ENCODE measurements around the gene SLC44A2. TPM values are rescaled to one million over a fixed set of nuclear protein-coding genes. Genes with fewer than 3 reads are reported as not detected.

The SLC44A2 gene
- total and polyA plus RNA-seq, 2 experiments from 2014 or later = 43.2 to 65.0 TPM

DNA sequence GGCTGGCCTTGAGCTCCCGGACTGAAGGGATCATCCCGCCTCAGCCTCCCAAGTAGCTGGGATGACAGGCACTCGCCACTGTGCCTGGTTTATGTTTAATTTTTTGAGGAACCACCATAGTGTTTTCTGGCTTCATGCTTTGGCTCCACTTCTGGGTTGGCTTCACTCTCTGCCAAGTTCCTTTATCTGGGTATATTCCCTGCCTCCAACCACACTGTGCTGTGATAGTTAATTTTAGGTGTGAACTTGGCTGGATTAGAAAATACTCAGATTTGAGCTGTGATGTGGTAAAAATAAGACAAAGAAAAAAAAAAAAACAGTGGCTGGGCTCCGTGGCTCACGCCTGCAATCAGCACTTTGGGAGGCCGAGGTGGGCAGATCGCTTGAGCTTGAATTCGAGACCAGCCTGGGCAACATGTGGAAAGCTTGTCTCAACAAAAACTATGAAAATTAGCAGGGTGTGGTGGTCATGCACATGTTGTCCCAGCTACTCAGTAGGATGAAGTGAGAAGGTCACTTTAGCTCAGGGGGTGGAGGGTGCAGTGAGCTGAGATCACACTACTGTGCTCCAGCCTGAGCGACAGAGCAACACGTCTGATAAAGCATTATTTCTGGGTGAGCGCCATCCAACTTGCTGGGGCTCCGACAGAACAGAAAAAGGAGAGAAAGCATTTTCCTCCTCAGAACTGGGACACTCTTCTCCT, 21.3 kb downstream of the SLC44A2 start:
- Histone ChIP-seq H3K4me2 (no peak overlapping the region), H2AFZ (no peak overlapping the region), H3K4me1 (ENCODE audit: insufficient read depth) (peaks cover 19% of the 10 kb centered on the region), H3F3A (replicated peaks; ENCODE audit: low read depth) (peaks cover 17% of the 10 kb centered on the region; the same call in 1 of the 2 replicates), H3K4me3 (no peak overlapping the region), H4K20me1 (replicated peaks; ENCODE audit: insufficient read depth) (0 out of 2 replicates have a peak, but pooled peaks cover 3% of the 10 kb centered on the region), H3K79me2 (replicated peaks; ENCODE audit: insufficient read depth) (0 out of 2 replicates have a peak, but pooled peaks cover under 1% of the 10 kb centered on the region), H3K27me3 (ENCODE audit: insufficient read depth) (no peaks in the 10 kb centered on the region), H3K36me3 (ENCODE audit: insufficient read depth) (peaks cover 6% of the 10 kb centered on the region; the same call in 1 of the 2 replicates), H3K9me2 (ENCODE audit: insufficient read depth) (no peaks in the 10 kb centered on the region), H3K27ac (ENCODE audit: low read depth) (no peak overlapping the region)
- H3K4me1 Mint-ChIP-seq = peaks cover 31% of the 10 kb centered on the region
- no peaks in the 10 kb centered on the region for H3K9me3 Mint-ChIP-seq
- TF ChIP-seq JUNB (IDR thresholded peaks at IDR 0.05; ENCODE audit: unreplicated experiment) (no peak), POLR2AphosphoS5 (IDR thresholded peaks at IDR 0.05; ENCODE audit: low read depth) (no peak), STAT1 (IDR thresholded peaks at IDR 0.05; ENCODE audit: unreplicated experiment) (no peak), CREB1 (CRISPR knock-in tag; IDR thresholded peaks at IDR 0.05; ENCODE audit: low read depth) (no peak), ZNF331 (CRISPR knock-in tag; IDR thresholded peaks at IDR 0.05; ENCODE audit: low read depth) (no peak), ZNF114 (CRISPR knock-in tag; IDR thresholded peaks at IDR 0.05) (no peak), NANOG (IDR thresholded peaks at IDR 0.05; ENCODE audit: borderline replicate concordance) (no peak), EZH2 (IDR thresholded peaks at IDR 0.05; ENCODE audit: low read depth, unreplicated experiment) (no peak), EZH2phosphoT487 (IDR thresholded peaks at IDR 0.05; ENCODE audit: unreplicated experiment) (no peak)
- TF ChIP-seq, protein P1, sequence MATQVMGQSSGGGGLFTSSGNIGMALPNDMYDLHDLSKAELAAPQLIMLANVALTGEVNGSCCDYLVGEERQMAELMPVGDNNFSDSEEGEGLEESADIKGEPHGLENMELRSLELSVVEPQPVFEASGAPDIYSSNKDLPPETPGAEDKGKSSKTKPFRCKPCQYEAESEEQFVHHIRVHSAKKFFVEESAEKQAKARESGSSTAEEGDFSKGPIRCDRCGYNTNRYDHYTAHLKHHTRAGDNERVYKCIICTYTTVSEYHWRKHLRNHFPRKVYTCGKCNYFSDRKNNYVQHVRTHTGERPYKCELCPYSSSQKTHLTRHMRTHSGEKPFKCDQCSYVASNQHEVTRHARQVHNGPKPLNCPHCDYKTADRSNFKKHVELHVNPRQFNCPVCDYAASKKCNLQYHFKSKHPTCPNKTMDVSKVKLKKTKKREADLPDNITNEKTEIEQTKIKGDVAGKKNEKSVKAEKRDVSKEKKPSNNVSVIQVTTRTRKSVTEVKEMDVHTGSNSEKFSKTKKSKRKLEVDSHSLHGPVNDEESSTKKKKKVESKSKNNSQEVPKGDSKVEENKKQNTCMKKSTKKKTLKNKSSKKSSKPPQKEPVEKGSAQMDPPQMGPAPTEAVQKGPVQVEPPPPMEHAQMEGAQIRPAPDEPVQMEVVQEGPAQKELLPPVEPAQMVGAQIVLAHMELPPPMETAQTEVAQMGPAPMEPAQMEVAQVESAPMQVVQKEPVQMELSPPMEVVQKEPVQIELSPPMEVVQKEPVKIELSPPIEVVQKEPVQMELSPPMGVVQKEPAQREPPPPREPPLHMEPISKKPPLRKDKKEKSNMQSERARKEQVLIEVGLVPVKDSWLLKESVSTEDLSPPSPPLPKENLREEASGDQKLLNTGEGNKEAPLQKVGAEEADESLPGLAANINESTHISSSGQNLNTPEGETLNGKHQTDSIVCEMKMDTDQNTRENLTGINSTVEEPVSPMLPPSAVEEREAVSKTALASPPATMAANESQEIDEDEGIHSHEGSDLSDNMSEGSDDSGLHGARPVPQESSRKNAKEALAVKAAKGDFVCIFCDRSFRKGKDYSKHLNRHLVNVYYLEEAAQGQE (IDR thresholded peaks at IDR 0.05; ENCODE audit: unreplicated experiment) = no peak
- TF ChIP-seq, protein P2, sequence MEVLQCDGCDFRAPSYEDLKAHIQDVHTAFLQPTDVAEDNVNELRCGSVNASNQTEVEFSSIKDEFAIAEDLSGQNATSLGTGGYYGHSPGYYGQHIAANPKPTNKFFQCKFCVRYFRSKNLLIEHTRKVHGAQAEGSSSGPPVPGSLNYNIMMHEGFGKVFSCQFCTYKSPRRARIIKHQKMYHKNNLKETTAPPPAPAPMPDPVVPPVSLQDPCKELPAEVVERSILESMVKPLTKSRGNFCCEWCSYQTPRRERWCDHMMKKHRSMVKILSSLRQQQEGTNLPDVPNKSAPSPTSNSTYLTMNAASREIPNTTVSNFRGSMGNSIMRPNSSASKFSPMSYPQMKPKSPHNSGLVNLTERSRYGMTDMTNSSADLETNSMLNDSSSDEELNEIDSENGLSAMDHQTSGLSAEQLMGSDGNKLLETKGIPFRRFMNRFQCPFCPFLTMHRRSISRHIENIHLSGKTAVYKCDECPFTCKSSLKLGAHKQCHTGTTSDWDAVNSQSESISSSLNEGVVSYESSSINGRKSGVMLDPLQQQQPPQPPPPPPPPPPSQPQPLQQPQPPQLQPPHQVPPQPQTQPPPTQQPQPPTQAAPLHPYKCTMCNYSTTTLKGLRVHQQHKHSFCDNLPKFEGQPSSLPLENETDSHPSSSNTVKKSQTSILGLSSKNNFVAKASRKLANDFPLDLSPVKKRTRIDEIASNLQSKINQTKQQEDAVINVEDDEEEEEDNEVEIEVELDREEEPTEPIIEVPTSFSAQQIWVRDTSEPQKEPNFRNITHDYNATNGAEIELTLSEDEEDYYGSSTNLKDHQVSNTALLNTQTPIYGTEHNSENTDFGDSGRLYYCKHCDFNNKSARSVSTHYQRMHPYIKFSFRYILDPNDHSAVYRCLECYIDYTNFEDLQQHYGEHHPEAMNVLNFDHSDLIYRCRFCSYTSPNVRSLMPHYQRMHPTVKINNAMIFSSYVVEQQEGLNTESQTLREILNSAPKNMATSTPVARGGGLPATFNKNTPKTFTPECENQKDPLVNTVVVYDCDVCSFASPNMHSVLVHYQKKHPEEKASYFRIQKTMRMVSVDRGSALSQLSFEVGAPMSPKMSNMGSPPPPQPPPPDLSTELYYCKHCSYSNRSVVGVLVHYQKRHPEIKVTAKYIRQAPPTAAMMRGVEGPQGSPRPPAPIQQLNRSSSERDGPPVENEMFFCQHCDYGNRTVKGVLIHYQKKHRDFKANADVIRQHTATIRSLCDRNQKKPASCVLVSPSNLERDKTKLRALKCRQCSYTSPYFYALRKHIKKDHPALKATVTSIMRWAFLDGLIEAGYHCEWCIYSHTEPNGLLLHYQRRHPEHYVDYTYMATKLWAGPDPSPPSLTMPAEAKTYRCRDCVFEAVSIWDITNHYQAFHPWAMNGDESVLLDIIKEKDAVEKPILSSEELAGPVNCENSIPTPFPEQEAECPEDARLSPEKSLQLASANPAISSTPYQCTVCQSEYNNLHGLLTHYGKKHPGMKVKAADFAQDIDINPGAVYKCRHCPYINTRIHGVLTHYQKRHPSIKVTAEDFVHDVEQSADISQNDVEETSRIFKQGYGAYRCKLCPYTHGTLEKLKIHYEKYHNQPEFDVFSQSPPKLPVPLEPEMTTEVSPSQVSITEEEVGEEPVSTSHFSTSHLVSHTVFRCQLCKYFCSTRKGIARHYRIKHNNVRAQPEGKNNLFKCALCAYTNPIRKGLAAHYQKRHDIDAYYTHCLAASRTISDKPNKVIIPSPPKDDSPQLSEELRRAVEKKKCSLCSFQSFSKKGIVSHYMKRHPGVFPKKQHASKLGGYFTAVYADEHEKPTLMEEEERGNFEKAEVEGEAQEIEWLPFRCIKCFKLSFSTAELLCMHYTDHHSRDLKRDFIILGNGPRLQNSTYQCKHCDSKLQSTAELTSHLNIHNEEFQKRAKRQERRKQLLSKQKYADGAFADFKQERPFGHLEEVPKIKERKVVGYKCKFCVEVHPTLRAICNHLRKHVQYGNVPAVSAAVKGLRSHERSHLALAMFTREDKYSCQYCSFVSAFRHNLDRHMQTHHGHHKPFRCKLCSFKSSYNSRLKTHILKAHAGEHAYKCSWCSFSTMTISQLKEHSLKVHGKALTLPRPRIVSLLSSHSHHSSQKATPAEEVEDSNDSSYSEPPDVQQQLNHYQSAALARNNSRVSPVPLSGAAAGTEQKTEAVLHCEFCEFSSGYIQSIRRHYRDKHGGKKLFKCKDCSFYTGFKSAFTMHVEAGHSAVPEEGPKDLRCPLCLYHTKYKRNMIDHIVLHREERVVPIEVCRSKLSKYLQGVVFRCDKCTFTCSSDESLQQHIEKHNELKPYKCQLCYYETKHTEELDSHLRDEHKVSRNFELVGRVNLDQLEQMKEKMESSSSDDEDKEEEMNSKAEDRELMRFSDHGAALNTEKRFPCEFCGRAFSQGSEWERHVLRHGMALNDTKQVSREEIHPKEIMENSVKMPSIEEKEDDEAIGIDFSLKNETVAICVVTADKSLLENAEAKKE (CRISPR knock-in tag; IDR thresholded peaks at IDR 0.05) = no peak
- TF ChIP-seq, protein P3, sequence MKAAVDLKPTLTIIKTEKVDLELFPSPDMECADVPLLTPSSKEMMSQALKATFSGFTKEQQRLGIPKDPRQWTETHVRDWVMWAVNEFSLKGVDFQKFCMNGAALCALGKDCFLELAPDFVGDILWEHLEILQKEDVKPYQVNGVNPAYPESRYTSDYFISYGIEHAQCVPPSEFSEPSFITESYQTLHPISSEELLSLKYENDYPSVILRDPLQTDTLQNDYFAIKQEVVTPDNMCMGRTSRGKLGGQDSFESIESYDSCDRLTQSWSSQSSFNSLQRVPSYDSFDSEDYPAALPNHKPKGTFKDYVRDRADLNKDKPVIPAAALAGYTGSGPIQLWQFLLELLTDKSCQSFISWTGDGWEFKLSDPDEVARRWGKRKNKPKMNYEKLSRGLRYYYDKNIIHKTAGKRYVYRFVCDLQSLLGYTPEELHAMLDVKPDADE (IDR thresholded peaks at IDR 0.05) = no peak
- TF ChIP-seq, protein P4, sequence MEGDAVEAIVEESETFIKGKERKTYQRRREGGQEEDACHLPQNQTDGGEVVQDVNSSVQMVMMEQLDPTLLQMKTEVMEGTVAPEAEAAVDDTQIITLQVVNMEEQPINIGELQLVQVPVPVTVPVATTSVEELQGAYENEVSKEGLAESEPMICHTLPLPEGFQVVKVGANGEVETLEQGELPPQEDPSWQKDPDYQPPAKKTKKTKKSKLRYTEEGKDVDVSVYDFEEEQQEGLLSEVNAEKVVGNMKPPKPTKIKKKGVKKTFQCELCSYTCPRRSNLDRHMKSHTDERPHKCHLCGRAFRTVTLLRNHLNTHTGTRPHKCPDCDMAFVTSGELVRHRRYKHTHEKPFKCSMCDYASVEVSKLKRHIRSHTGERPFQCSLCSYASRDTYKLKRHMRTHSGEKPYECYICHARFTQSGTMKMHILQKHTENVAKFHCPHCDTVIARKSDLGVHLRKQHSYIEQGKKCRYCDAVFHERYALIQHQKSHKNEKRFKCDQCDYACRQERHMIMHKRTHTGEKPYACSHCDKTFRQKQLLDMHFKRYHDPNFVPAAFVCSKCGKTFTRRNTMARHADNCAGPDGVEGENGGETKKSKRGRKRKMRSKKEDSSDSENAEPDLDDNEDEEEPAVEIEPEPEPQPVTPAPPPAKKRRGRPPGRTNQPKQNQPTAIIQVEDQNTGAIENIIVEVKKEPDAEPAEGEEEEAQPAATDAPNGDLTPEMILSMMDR (conservative IDR thresholded peaks at IDR 0.05; ENCODE audit: low read depth in 2 of 2) = no peak
- no peak for ATAC-seq
- no peak overlapping the region for H3K27ac Mint-ChIP-seq
- peaks cover 25% of the 10 kb centered on the region for H3K36me3 Mint-ChIP-seq (ENCODE audit: low read depth)
- peaks cover 21% of the 10 kb centered on the region for H3K27me3 Mint-ChIP-seq (ENCODE audit: insufficient read depth, low read depth, poor library complexity)
- no peak overlapping the region for H3K4me3 Mint-ChIP-seq
- DNase-seq (ENCODE audit: low spot score) = no peak
